SK-N-SH (cell line): Measurements from ENCODE around the gene KCNQ2. TPM values are rescaled to one million over a fixed set of nuclear protein-coding genes. Genes with fewer than 3 reads are reported as not detected.

Experiments
- CTCF ChIA-PET: fragments of 300-600, 350-600 bp; formaldehyde crosslinking; extraction: SDS; loops from one replicate; lab custom pipeline; 2021; lab: Yijun Ruan, JAX
- POLR2A ChIA-PET: fragments of 350-600 bp; sonication (Branson Sonifier 250); formaldehyde crosslinking; extraction: SDS; loops from one replicate; lab custom pipeline; 2020; ENCODE audit warnings: antibody characterized with exemption, inconsistent platforms; lab: Yijun Ruan, JAX
- DNase-seq: peaks from one replicate; pipeline ENCODE4 v3.0.0; 2012
- H2AFZ ChIP-seq: fragments of 200-600 bp; sonication (generic); 2 replicates; pipeline ENCODE4 v1.8.1; 2016; ENCODE audit warnings: antibody characterized with exemption, mild to moderate bottlenecking, low read depth
- H3F3A ChIP-seq: fragments of 200-600 bp; sonication (generic); replicated peaks from 2 replicates; pipeline ENCODE3; 2016; ENCODE audit warnings: antibody characterized with exemption, mild to moderate bottlenecking; ENCODE audit not compliant: insufficient read depth
- H3K27ac ChIP-seq, 2 experiments: fragments of 200-500 bp in 1 of 2; fragments of 200-600 bp in 1 of 2; sonication (Bioruptor generic) in 1 of 2; sonication (generic), shearing (Covaris generic) in 1 of 2; 2 replicates each; pipeline versions ENCODE4 v1.5.1 to v1.6.1; 2014 to 2016; ENCODE audit warnings: low read depth in 2 of 2, inconsistent platforms in 1 of 2, low read length in 1 of 2, mild to moderate bottlenecking in 1 of 2, mixed read lengths in 1 of 2
- H3K27me3 ChIP-seq: fragments of 200-600 bp; sonication (generic), shearing (Covaris generic); 2 replicates; pipeline ENCODE4 v1.6.1; 2016; ENCODE audit warnings: mixed run types; ENCODE audit not compliant: insufficient read depth
- H3K36me3 ChIP-seq, 2 experiments: fragments of 200-500 bp in 1 of 2; fragments of 200-600 bp in 1 of 2; sonication (Bioruptor generic) in 1 of 2; sonication (generic) in 1 of 2; replicated peaks in 1 of 2; 2 replicates each; pipeline versions ENCODE3 to v1.5.1; 2014 to 2016; ENCODE audit warnings: low read length in 1 of 2, mild to moderate bottlenecking in 1 of 2; ENCODE audit not compliant: insufficient read depth in 2 of 2, control insufficient read depth in 1 of 2
- H3K4me1 ChIP-seq, 2 experiments: fragments of 200-500 bp in 1 of 2; fragments of 200-600 bp in 1 of 2; sonication (Bioruptor generic) in 1 of 2; sonication (generic), shearing (Covaris generic) in 1 of 2; 2 replicates each; pipeline versions ENCODE4 v1.5.1 to v1.6.1; 2014 to 2016; ENCODE audit warnings: low read depth in 1 of 2, low read length in 1 of 2, mixed run types in 1 of 2; ENCODE audit not compliant: insufficient read depth in 2 of 2, control insufficient read depth in 1 of 2
- H3K4me2 ChIP-seq: fragments of 200-600 bp; sonication (generic), shearing (Covaris generic); 2 replicates; pipeline ENCODE4 v1.6.1; 2017; ENCODE audit warnings: mixed run types
- H3K4me3 ChIP-seq, 2 experiments: fragments of 200-500 bp in 1 of 2; fragments of 200-600 bp in 1 of 2; sonication (Bioruptor generic) in 1 of 2; sonication (generic), shearing (Covaris generic) in 1 of 2; 2 replicates each; pipeline versions ENCODE4 v1.5.1 to v1.8.1; 2014 to 2016; ENCODE audit warnings: low read depth in 2 of 2, inconsistent platforms in 1 of 2, low read length in 1 of 2, mild to moderate bottlenecking in 1 of 2, mixed read lengths in 1 of 2, moderate library complexity in 1 of 2
- H3K79me2 ChIP-seq: fragments of 200-600 bp; sonication (generic); 2 replicates; pipeline ENCODE4 v1.8.1; 2017; ENCODE audit warnings: mild to moderate bottlenecking; ENCODE audit not compliant: insufficient read depth
- H3K9ac ChIP-seq: fragments of 200-600 bp; sonication (generic); 2 replicates; pipeline ENCODE4 v1.6.1; 2017; ENCODE audit warnings: mixed run types
- H3K9me2 ChIP-seq: fragments of 200-600 bp; sonication (generic); 2 replicates; pipeline ENCODE4 v1.6.1; 2017; ENCODE audit warnings: mixed run types
- H3K9me3 ChIP-seq: fragments of 200-600 bp; sonication (generic); 2 replicates; pipeline ENCODE4 v1.6.1; 2017; ENCODE audit warnings: mixed run types, mild to moderate bottlenecking, moderate library complexity
- H4K20me1 ChIP-seq: fragments of 200-600 bp; sonication (generic); 2 replicates; pipeline ENCODE4 v1.6.1; 2017; ENCODE audit warnings: mild to moderate bottlenecking, mixed run types; ENCODE audit not compliant: insufficient read depth
- CHD2 ChIP-seq: fragments of 150-350 bp; IDR thresholded peaks from 2 replicates; pipeline ENCODE4 v1.6.1; 2018; ENCODE audit warnings: low read length; ENCODE audit not compliant: partially characterized antibody
- ELF1 ChIP-seq: IDR thresholded peaks from 2 replicates; pipeline ENCODE4 v1.4.0; 2012
- EZH2phosphoT487 ChIP-seq: fragments of 200-600 bp; sonication (generic); IDR thresholded peaks from 2 replicates; pipeline ENCODE4 v1.6.1; 2017; ENCODE audit warnings: low read depth, mixed run types, mild to moderate bottlenecking, antibody characterized with exemption, moderate library complexity, borderline replicate concordance
- MEF2A ChIP-seq: IDR thresholded peaks from 2 replicates; pipeline ENCODE4 v1.4.0; 2012; ENCODE audit warnings: low read depth, borderline replicate concordance
- NFIC ChIP-seq: IDR thresholded peaks from 2 replicates; pipeline ENCODE4 v1.4.0; 2012; ENCODE audit warnings: borderline replicate concordance
- POLR2AphosphoS5 ChIP-seq: IDR thresholded peaks from 2 replicates; pipeline ENCODE4 v1.6.1; 2012; ENCODE audit warnings: low read depth, low read length
- RXRA ChIP-seq: IDR thresholded peaks from 2 replicates; pipeline ENCODE4 v1.4.0; 2012; ENCODE audit warnings: low read depth, mild to moderate bottlenecking, borderline replicate concordance
- SIN3A ChIP-seq: IDR thresholded peaks from 2 replicates; pipeline ENCODE4 v1.6.1; 2012; ENCODE audit warnings: low read depth, mild to moderate bottlenecking, low read length, moderate library complexity, borderline replicate concordance
- TAF1 ChIP-seq: IDR thresholded peaks from 2 replicates; pipeline ENCODE4 v1.6.1; 2012; ENCODE audit warnings: low read depth, mild to moderate bottlenecking, low read length, moderate library complexity, borderline replicate concordance
- TCF12 ChIP-seq: IDR thresholded peaks from 2 replicates; pipeline ENCODE4 v1.4.0; 2012
- WGBS: methylation state at CpG from one replicate; pipeline ENCODE4 v1.1.6; 2017; ENCODE audit warnings: low lambda C conversion rate; 5-methylcytosine and 5-hydroxymethylcytosine counted together
- polyA plus RNA-seq, 3 experiments: library from polyadenylated mRNA; depleted of rRNA; stranded (reverse); fragments of >200 nt; gene quantifications; 2 replicates each; pipeline ENCODE4 v1.2.3, GENCODE V29; 2012
- TF ChIP-seq, protein P1 (sequence below): IDR thresholded peaks from 2 replicates; pipeline ENCODE4 v1.4.0; 2012; ENCODE audit warnings: low read depth
- TF ChIP-seq, protein P2 (sequence below): fragments of 150-350 bp; IDR thresholded peaks from 2 replicates; pipeline ENCODE4 v1.6.1; 2017; ENCODE audit warnings: antibody characterized with exemption, low read length, low read depth, borderline replicate concordance
- TF ChIP-seq, protein P3 (sequence below): IDR thresholded peaks from 2 replicates; pipeline ENCODE4 v1.4.0; 2012; ENCODE audit warnings: low read depth, borderline replicate concordance
- TF ChIP-seq, protein P4 (sequence below): fragments of 150-350 bp; IDR thresholded peaks from 2 replicates; pipeline ENCODE4 v1.6.1; 2016; ENCODE audit warnings: mild to moderate bottlenecking, low read depth, low read length

KCNQ2 gene
- polyA plus RNA-seq, 1 of the 3 experiments (the other 2 are of a cell fraction): 3.9 TPM

DNA sequence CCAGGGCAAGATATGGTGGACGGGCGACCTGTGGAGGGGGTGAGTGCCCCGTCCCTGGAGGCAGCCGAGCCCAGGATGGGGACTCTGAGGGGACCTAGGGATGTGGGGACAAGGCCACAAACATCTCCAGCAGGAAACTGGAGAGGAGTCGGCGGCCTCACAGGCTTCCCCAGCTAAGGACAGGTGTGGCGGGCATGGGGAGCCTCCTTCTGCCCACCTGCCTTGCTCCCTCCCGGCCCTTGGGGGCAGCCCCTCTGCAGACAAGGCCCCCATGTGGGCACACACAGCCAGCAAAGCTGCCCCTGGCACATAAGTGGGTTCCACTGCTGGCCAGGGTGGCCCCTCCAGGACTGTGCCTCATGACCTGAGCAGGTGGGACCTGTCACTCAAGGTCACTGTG, 115.9 kb downstream of the KCNQ2 start:
- Histone ChIP-seq H3K4me3 (no peak overlapping the region), H3K27me3 (no peaks in the 10 kb centered on the region), H3K79me2 (no peaks in the 10 kb centered on the region), H3K9me2 (no peaks in the 10 kb centered on the region), H3K27ac (no peak overlapping the region), H3K9me3 (no peaks in the 10 kb centered on the region), H3K4me1 (no peaks in the 10 kb centered on the region; a peak in 1 of 4 replicates), H3K9ac (no peak overlapping the region), H3F3A (no peaks in the 10 kb centered on the region), H4K20me1 (no peaks in the 10 kb centered on the region), H3K4me2 (no peak overlapping the region), H3K36me3 (no peaks in the 10 kb centered on the region), H2AFZ (no peak overlapping the region)
- CTCF ChIA-PET: interaction anchor here (1.2 to 7.3 kb wide), 3 partner anchors 25 to 48 kb away, joined by 3 to 39 read pairs (median 30); no protein-coding TSS in a partner anchor
- WGBS: 59% methylated on average over 3 of the region's 8 CpGs
- POLR2A ChIA-PET: no interaction called here
- TF ChIP-seq, protein P1, sequence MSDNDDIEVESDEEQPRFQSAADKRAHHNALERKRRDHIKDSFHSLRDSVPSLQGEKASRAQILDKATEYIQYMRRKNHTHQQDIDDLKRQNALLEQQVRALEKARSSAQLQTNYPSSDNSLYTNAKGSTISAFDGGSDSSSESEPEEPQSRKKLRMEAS: no peak
- TF ChIP-seq, protein P2, sequence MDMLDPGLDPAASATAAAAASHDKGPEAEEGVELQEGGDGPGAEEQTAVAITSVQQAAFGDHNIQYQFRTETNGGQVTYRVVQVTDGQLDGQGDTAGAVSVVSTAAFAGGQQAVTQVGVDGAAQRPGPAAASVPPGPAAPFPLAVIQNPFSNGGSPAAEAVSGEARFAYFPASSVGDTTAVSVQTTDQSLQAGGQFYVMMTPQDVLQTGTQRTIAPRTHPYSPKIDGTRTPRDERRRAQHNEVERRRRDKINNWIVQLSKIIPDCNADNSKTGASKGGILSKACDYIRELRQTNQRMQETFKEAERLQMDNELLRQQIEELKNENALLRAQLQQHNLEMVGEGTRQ: no peak
- TF ChIP-seq EZH2phosphoT487 (no peak), POLR2AphosphoS5 (no peak), RXRA (no peak), MEF2A (no peak), TAF1 (no peak), TCF12 (no peak)
- TF ChIP-seq, protein P3, sequence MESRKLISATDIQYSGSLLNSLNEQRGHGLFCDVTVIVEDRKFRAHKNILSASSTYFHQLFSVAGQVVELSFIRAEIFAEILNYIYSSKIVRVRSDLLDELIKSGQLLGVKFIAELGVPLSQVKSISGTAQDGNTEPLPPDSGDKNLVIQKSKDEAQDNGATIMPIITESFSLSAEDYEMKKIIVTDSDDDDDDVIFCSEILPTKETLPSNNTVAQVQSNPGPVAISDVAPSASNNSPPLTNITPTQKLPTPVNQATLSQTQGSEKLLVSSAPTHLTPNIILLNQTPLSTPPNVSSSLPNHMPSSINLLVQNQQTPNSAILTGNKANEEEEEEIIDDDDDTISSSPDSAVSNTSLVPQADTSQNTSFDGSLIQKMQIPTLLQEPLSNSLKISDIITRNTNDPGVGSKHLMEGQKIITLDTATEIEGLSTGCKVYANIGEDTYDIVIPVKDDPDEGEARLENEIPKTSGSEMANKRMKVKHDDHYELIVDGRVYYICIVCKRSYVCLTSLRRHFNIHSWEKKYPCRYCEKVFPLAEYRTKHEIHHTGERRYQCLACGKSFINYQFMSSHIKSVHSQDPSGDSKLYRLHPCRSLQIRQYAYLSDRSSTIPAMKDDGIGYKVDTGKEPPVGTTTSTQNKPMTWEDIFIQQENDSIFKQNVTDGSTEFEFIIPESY: no peak
- DNase-seq: no peak

DNA sequence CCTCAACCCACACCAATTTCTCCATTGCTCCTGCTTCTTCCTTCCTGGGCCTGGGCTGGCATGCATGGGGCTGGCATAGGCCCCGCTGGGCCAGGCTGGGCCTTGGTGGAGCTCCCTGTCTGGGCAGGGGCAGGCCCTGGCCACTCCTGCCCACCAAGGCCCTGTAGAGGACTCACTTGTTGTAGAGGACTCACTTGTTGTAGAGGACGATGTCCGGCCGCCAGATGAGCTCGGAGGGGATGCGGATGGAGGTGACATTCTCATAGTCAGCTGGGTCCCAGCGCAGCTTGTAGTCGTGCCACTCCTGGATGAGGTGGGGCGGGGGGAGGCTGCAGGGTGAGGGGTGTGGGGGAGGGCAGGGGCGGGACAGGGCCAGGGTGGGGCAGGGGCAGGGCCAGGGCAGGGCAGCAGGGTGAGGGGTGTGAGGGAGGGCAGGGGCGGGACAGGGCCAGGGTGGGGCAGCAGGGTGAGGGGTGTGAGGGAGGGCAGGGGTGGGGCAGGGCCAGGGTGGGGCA, 116.6 kb downstream of the KCNQ2 start:
- no peaks in the 10 kb centered on the region for H3F3A ChIP-seq
- no peak overlapping the region for H2AFZ ChIP-seq
- TF ChIP-seq TCF12: no peak
- no peak for TF ChIP-seq SIN3A
- TF ChIP-seq ELF1: no peak
- TF ChIP-seq, protein P2: no peak
- TF ChIP-seq RXRA: no peak
- no peak for TF ChIP-seq NFIC
- TF ChIP-seq, protein P4, sequence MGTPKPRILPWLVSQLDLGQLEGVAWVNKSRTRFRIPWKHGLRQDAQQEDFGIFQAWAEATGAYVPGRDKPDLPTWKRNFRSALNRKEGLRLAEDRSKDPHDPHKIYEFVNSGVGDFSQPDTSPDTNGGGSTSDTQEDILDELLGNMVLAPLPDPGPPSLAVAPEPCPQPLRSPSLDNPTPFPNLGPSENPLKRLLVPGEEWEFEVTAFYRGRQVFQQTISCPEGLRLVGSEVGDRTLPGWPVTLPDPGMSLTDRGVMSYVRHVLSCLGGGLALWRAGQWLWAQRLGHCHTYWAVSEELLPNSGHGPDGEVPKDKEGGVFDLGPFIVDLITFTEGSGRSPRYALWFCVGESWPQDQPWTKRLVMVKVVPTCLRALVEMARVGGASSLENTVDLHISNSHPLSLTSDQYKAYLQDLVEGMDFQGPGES: no peak
- no peak for TF ChIP-seq MEF2A
- no peak for TF ChIP-seq CHD2
- TF ChIP-seq, protein P1: no peak
- TF ChIP-seq, all 33 proteins: peak for 0
- DNase-seq: no peak
- H3K36me3 ChIP-seq: no peaks in the 10 kb centered on the region
- no CpG with 5 or more reads among the region's 11 CpGs for WGBS
- CTCF ChIA-PET: interaction anchor here (1.2 to 7.3 kb wide), 2 partner anchors 26 to 47 kb away, joined by 3 to 39 read pairs; no protein-coding TSS in a partner anchor
- no peaks in the 10 kb centered on the region for H3K79me2 ChIP-seq
- no peaks in the 10 kb centered on the region for H4K20me1 ChIP-seq
- no peak overlapping the region for H3K4me3 ChIP-seq
- H3K27me3 ChIP-seq: no peaks in the 10 kb centered on the region
- H3K4me1 ChIP-seq: no peaks in the 10 kb centered on the region; a peak in 1 of 4 replicates
- POLR2A ChIA-PET: no interaction called here
- no peak overlapping the region for H3K27ac ChIP-seq
- no peak overlapping the region for H3K4me2 ChIP-seq
- no peak overlapping the region for H3K9ac ChIP-seq
- no peaks in the 10 kb centered on the region for H3K9me2 ChIP-seq
- no peaks in the 10 kb centered on the region for H3K9me3 ChIP-seq
